ENCODE results near the gene DPP6. TPM values are rescaled to one million over a fixed set of nuclear protein-coding genes. Genes with fewer than 3 reads are reported as not detected.

DPP6 gene
- total RNA-seq, 1 donor from 2014 or later = 0.48 TPM

GRCh38 chr7:154896076-154896475 lies 843.9 kb downstream of the DPP6 start:
- no peaks in the 10 kb centered on the region for H3K4me1 ChIP-seq (ENCODE audit: insufficient read depth, low read length)
- FAIRE-seq (no peak), DNase-seq (ENCODE audit: low read depth) (no peak)
- H3K9me3 ChIP-seq (ENCODE audit: insufficient read depth, low read depth, low read length) = no peaks in the 10 kb centered on the region
- H3K27ac Mint-ChIP-seq (ENCODE audit: unreplicated experiment) = no peak overlapping the region
- H3K4me2 ChIP-seq (ENCODE audit: low read length) = no peak overlapping the region
- H3K36me3 ChIP-seq (ENCODE audit: insufficient read depth, low read length) = no peaks in the 10 kb centered on the region
- H3K27me3 Mint-ChIP-seq (ENCODE audit: low read depth, unreplicated experiment) = peaks cover 14% of the 10 kb centered on the region
- no peaks in the 10 kb centered on the region for H3K27me3 ChIP-seq (ENCODE audit: insufficient read depth, low read length)
- no peaks in the 10 kb centered on the region for H3K79me2 ChIP-seq (ENCODE audit: insufficient read depth, low read length)
- no peak overlapping the region for H3K27ac ChIP-seq (ENCODE audit: low read depth, low read length)
- no peak overlapping the region for H2AFZ ChIP-seq (ENCODE audit: low read depth, low read length)
- H3K9ac ChIP-seq (ENCODE audit: low read length) = no peak overlapping the region
- no peak overlapping the region for H3K4me3 ChIP-seq (ENCODE audit: insufficient read depth, low read depth, low read length)
- H3K36me3 Mint-ChIP-seq (ENCODE audit: low read depth, unreplicated experiment) = no peaks in the 10 kb centered on the region
- TF ChIP-seq CTCF (IDR thresholded peaks at IDR 0.05; ENCODE audit: insufficient read depth, low read depth, low read length) (no peak), EZH2 (IDR thresholded peaks at IDR 0.05; ENCODE audit: insufficient read depth, low read length) (no peak)
- H4K20me1 ChIP-seq (ENCODE audit: insufficient read depth, low read length) = no peaks in the 10 kb centered on the region
- no peak overlapping the region for H3K4me3 Mint-ChIP-seq (ENCODE audit: unreplicated experiment)
- H3K9me3 Mint-ChIP-seq (ENCODE audit: unreplicated experiment) = no peaks in the 10 kb centered on the region
- H3K4me1 Mint-ChIP-seq (ENCODE audit: low read depth, unreplicated experiment) = no peaks in the 10 kb centered on the region

GRCh38 chr7:154898973-154899855 lies 847.0 kb downstream of the DPP6 start:
- Histone ChIP-seq H3K27me3 (ENCODE audit: insufficient read depth, low read length) (no peaks in the 10 kb centered on the region), H3K36me3 (ENCODE audit: insufficient read depth, low read length) (no peaks in the 10 kb centered on the region), H3K4me3 (ENCODE audit: insufficient read depth, low read depth, low read length) (no peak overlapping the region), H3K4me2 (ENCODE audit: low read length) (no peak overlapping the region), H4K20me1 (ENCODE audit: insufficient read depth, low read length) (no peaks in the 10 kb centered on the region), H3K9ac (ENCODE audit: low read length) (no peak overlapping the region), H3K9me3 (ENCODE audit: insufficient read depth, low read depth, low read length) (no peaks in the 10 kb centered on the region), H3K4me1 (ENCODE audit: insufficient read depth, low read length) (no peaks in the 10 kb centered on the region), H3K79me2 (ENCODE audit: insufficient read depth, low read length) (no peaks in the 10 kb centered on the region), H3K27ac (ENCODE audit: low read depth, low read length) (no peak overlapping the region), H2AFZ (ENCODE audit: low read depth, low read length) (no peak overlapping the region)
- Mint-ChIP-seq H3K27me3 (ENCODE audit: low read depth, unreplicated experiment) (peaks cover 11% of the 10 kb centered on the region), H3K36me3 (ENCODE audit: low read depth, unreplicated experiment) (no peaks in the 10 kb centered on the region), H3K4me3 (ENCODE audit: unreplicated experiment) (no peak overlapping the region), H3K9me3 (ENCODE audit: unreplicated experiment) (no peaks in the 10 kb centered on the region), H3K27ac (ENCODE audit: unreplicated experiment) (no peak overlapping the region), H3K4me1 (ENCODE audit: low read depth, unreplicated experiment) (no peaks in the 10 kb centered on the region)
- DNase-seq (ENCODE audit: low read depth) (no peak), FAIRE-seq (no peak)
- TF ChIP-seq CTCF (IDR thresholded peaks at IDR 0.05; ENCODE audit: insufficient read depth, low read depth, low read length) (no peak), EZH2 (IDR thresholded peaks at IDR 0.05; ENCODE audit: insufficient read depth, low read length) (no peak)

- Histone ChIP-seq H3K27me3 (ENCODE audit: insufficient read depth, low read length) (no peaks in the 10 kb centered on the region), H3K79me2 (ENCODE audit: insufficient read depth, low read length) (no peaks in the 10 kb centered on the region), H3K4me1 (ENCODE audit: insufficient read depth, low read length) (no peaks in the 10 kb centered on the region), H4K20me1 (ENCODE audit: insufficient read depth, low read length) (no peaks in the 10 kb centered on the region), H3K4me2 (ENCODE audit: low read length) (no peak overlapping the region), H3K9ac (ENCODE audit: low read length) (no peak overlapping the region), H2AFZ (ENCODE audit: low read depth, low read length) (no peak overlapping the region), H3K27ac (ENCODE audit: low read depth, low read length) (no peak overlapping the region), H3K9me3 (ENCODE audit: insufficient read depth, low read depth, low read length) (no peaks in the 10 kb centered on the region), H3K4me3 (ENCODE audit: insufficient read depth, low read depth, low read length) (no peak overlapping the region), H3K36me3 (ENCODE audit: insufficient read depth, low read length) (no peaks in the 10 kb centered on the region)
- peaks cover 17% of the 10 kb centered on the region for H3K27me3 Mint-ChIP-seq (ENCODE audit: low read depth, unreplicated experiment)
- H3K4me3 Mint-ChIP-seq (ENCODE audit: unreplicated experiment) = no peak overlapping the region
- no peak for FAIRE-seq
- no peak for DNase-seq (ENCODE audit: low read depth)
- no peaks in the 10 kb centered on the region for H3K36me3 Mint-ChIP-seq (ENCODE audit: low read depth, unreplicated experiment)
- H3K27ac Mint-ChIP-seq (ENCODE audit: unreplicated experiment) = no peak overlapping the region
- no peaks in the 10 kb centered on the region for H3K4me1 Mint-ChIP-seq (ENCODE audit: low read depth, unreplicated experiment)
- TF ChIP-seq EZH2 (IDR thresholded peaks at IDR 0.05; ENCODE audit: insufficient read depth, low read length) (no peak), CTCF (IDR thresholded peaks at IDR 0.05; ENCODE audit: insufficient read depth, low read depth, low read length) (no peak)
- no peaks in the 10 kb centered on the region for H3K9me3 Mint-ChIP-seq (ENCODE audit: unreplicated experiment)
Observed at GRCh38 chr7:154899862-154900261, 847.7 kb downstream of the DPP6 start.
